GM23338 (cell line): ENCODE data around the gene XPO4. TPM values are rescaled to one million over a fixed set of nuclear protein-coding genes. Genes with fewer than 3 reads are reported as not detected.

ENCODE experiments used
- ATAC-seq: fragments of 200-7000 bp; cut with Tn5 transposase; 3 replicates; pipeline ENCODE4 v1.9.1; 2020
- DNase-seq: peaks from one replicate; pipeline ENCODE4 v3.0.0-alpha.2; 2015; ENCODE audit warnings: low spot score
- H2AFZ ChIP-seq: fragments of 200-600 bp; sonication (generic); 2 replicates; pipeline ENCODE4 v1.8.0; 2016; ENCODE audit warnings: antibody characterized with exemption, mild to moderate bottlenecking, moderate library complexity
- H3F3A ChIP-seq: fragments of 200-600 bp; sonication (generic); replicated peaks from 2 replicates; pipeline ENCODE4 v1.8.0; 2017; ENCODE audit warnings: antibody characterized with exemption, mixed run types, low read depth
- H3K27ac ChIP-seq: fragments of 200-600 bp; sonication (generic); 2 replicates; pipeline ENCODE4 v1.6.1; 2016; ENCODE audit warnings: low read depth
- H3K27me3 ChIP-seq: fragments of 200-600 bp; sonication (generic); 2 replicates; pipeline ENCODE4 v1.8.0; 2016; ENCODE audit warnings: mild to moderate bottlenecking, mixed run types, moderate library complexity; ENCODE audit not compliant: insufficient read depth
- H3K36me3 ChIP-seq: fragments of 200-600 bp; sonication (generic); 2 replicates; pipeline ENCODE4 v1.8.0; 2016; ENCODE audit warnings: mild to moderate bottlenecking; ENCODE audit not compliant: insufficient read depth
- H3K4me1 ChIP-seq: fragments of 200-600 bp; sonication (generic); 2 replicates; pipeline ENCODE4 v1.8.0; 2016; ENCODE audit warnings: mild to moderate bottlenecking, moderate library complexity; ENCODE audit not compliant: insufficient read depth
- H3K4me2 ChIP-seq: fragments of 200-600 bp; sonication (generic); 2 replicates; pipeline ENCODE4 v1.7.1; 2017; ENCODE audit warnings: mixed run types
- H3K4me3 ChIP-seq: fragments of 200-600 bp; sonication (generic); 2 replicates; pipeline ENCODE4 v1.6.1; 2016; ENCODE audit warnings: mixed run types
- H3K79me2 ChIP-seq: fragments of 200-600 bp; sonication (generic); replicated peaks from 2 replicates; pipeline ENCODE4 v1.8.0; 2017; ENCODE audit warnings: mild to moderate bottlenecking; ENCODE audit not compliant: insufficient read depth
- H3K9me2 ChIP-seq: fragments of 200-600 bp; sonication (generic); 2 replicates; pipeline ENCODE4 v1.8.0; 2017; ENCODE audit not compliant: insufficient read depth
- H4K20me1 ChIP-seq: fragments of 200-600 bp; sonication (generic); replicated peaks from 2 replicates; pipeline ENCODE4 v1.8.0; 2017; ENCODE audit warnings: mild to moderate bottlenecking; ENCODE audit not compliant: insufficient read depth
- H3K27ac Mint-ChIP-seq: 2 replicates; pipeline ENCODE4 v1.8.0; 2020; ENCODE audit warnings: inconsistent platforms, mild to moderate bottlenecking, moderate library complexity, mixed read lengths
- H3K27me3 Mint-ChIP-seq: 3 replicates; pipeline ENCODE4 v1.8.0; 2022; ENCODE audit warnings: low read depth, mild to moderate bottlenecking, moderate library complexity, mixed read lengths, inconsistent platforms; ENCODE audit not compliant: insufficient read depth, poor library complexity
- H3K36me3 Mint-ChIP-seq: 3 replicates; pipeline ENCODE4 v1.8.0; 2021; ENCODE audit warnings: low read depth, mild to moderate bottlenecking, inconsistent platforms, moderate library complexity, mixed read lengths
- H3K4me1 Mint-ChIP-seq: 3 replicates; pipeline ENCODE4 v1.8.0; 2020; ENCODE audit warnings: mild to moderate bottlenecking, inconsistent platforms, mixed read lengths
- H3K4me3 Mint-ChIP-seq: 3 replicates; pipeline ENCODE4 v1.8.0; 2021; ENCODE audit warnings: moderate library complexity, mild to moderate bottlenecking, inconsistent platforms, mixed read lengths
- H3K9me3 Mint-ChIP-seq: 3 replicates; pipeline ENCODE4 v1.8.0; 2020; ENCODE audit warnings: moderate library complexity, mild to moderate bottlenecking, inconsistent platforms, mixed read lengths
- STAT1 ChIP-seq: IDR thresholded peaks from one replicate; pipeline ENCODE4 v1.6.1; 2016; ENCODE audit warnings: antibody characterized with exemption; ENCODE audit not compliant: unreplicated experiment
- ZNF114 ChIP-seq: fragments of 250-450 bp; sonication (Bioruptor Pico); IDR thresholded peaks from 2 replicates; pipeline ENCODE4 v1.5.0; 2020; ENCODE audit warnings: mild to moderate bottlenecking, moderate library complexity
- polyA plus RNA-seq: library from polyadenylated mRNA; unstranded; fragments of >200 nt; fragmentation: Nextera tagmentation; extraction: Ambion mirVana; gene quantifications from 2 replicates; pipeline ENCODE4 v1.2.1, GENCODE V29; 2016
- total RNA-seq: library from RNA; depleted of rRNA; stranded (reverse); fragments of >200 nt; shearing (Covaris generic); gene quantifications from 2 replicates; pipeline ENCODE4 v1.2.3, GENCODE V29; 2014
- TF ChIP-seq, protein P1 (sequence below): IDR thresholded peaks from one replicate; pipeline ENCODE4 v1.6.1; 2018; ENCODE audit warnings: antibody characterized with exemption; ENCODE audit not compliant: unreplicated experiment
- TF ChIP-seq, protein P2 (sequence below), 2 experiments: fragments of 200-600 bp in 1 of 2; sonication (generic) in 1 of 2; conservative IDR thresholded peaks; 2 replicates each; pipeline versions ENCODE4 v1.5.1 to v1.6.1; 2016 to 2017; ENCODE audit warnings: antibody characterized with exemption in 2 of 2, low read depth in 2 of 2, mild to moderate bottlenecking in 2 of 2, moderate library complexity in 1 of 2

Gene XPO4
- total and polyA plus RNA-seq, 2 experiments from 2014 or later: 14.1 to 57.8 TPM

GRCh38 chr13:20740021-20740420, 162.5 kb downstream of the XPO4 start:
- no peaks in the 10 kb centered on the region for H3K4me1 Mint-ChIP-seq
- H2AFZ ChIP-seq: no peak overlapping the region
- peaks cover 7% of the 10 kb centered on the region; the same call in 2 of the 3 replicates for H3K36me3 Mint-ChIP-seq
- H3K27ac Mint-ChIP-seq: no peak overlapping the region
- no peaks in the 10 kb centered on the region for H3K4me1 ChIP-seq
- H3K79me2 ChIP-seq: no peaks in the 10 kb centered on the region
- no peak overlapping the region for H3K27ac ChIP-seq
- H3K27me3 Mint-ChIP-seq: peaks cover 7% of the 10 kb centered on the region
- H3K4me2 ChIP-seq: no peak overlapping the region
- no peak for ATAC-seq
- no peak for DNase-seq
- H3K9me2 ChIP-seq: no peaks in the 10 kb centered on the region
- no peak overlapping the region for H3K4me3 ChIP-seq
- H3F3A ChIP-seq: no peaks in the 10 kb centered on the region
- H3K27me3 ChIP-seq: no peaks in the 10 kb centered on the region
- no peak for TF ChIP-seq STAT1
- H3K36me3 ChIP-seq: no peaks in the 10 kb centered on the region
- H3K9me3 Mint-ChIP-seq: peaks cover 13% of the 10 kb centered on the region
- H4K20me1 ChIP-seq: 0 out of 2 replicates have a peak, but pooled peaks cover 4% of the 10 kb centered on the region
- H3K4me3 Mint-ChIP-seq: no peak overlapping the region

GRCh38 chr13:20738616-20739015, 163.9 kb downstream of the XPO4 start:
- no peak overlapping the region for H3K27ac ChIP-seq
- H3K4me1 ChIP-seq: no peaks in the 10 kb centered on the region
- no peak overlapping the region for H3K4me2 ChIP-seq
- peaks cover 7% of the 10 kb centered on the region; the same call in 2 of the 3 replicates for H3K36me3 Mint-ChIP-seq
- no peaks in the 10 kb centered on the region for H3K79me2 ChIP-seq
- H3K4me3 Mint-ChIP-seq: no peak overlapping the region
- H3K27me3 Mint-ChIP-seq: peaks cover 3% of the 10 kb centered on the region
- H2AFZ ChIP-seq: no peak overlapping the region
- H3K36me3 ChIP-seq: no peaks in the 10 kb centered on the region
- ATAC-seq (no peak), DNase-seq (no peak)
- no peaks in the 10 kb centered on the region for H3K27me3 ChIP-seq
- peaks cover 8% of the 10 kb centered on the region for H3K9me3 Mint-ChIP-seq
- TF ChIP-seq, protein P1, sequence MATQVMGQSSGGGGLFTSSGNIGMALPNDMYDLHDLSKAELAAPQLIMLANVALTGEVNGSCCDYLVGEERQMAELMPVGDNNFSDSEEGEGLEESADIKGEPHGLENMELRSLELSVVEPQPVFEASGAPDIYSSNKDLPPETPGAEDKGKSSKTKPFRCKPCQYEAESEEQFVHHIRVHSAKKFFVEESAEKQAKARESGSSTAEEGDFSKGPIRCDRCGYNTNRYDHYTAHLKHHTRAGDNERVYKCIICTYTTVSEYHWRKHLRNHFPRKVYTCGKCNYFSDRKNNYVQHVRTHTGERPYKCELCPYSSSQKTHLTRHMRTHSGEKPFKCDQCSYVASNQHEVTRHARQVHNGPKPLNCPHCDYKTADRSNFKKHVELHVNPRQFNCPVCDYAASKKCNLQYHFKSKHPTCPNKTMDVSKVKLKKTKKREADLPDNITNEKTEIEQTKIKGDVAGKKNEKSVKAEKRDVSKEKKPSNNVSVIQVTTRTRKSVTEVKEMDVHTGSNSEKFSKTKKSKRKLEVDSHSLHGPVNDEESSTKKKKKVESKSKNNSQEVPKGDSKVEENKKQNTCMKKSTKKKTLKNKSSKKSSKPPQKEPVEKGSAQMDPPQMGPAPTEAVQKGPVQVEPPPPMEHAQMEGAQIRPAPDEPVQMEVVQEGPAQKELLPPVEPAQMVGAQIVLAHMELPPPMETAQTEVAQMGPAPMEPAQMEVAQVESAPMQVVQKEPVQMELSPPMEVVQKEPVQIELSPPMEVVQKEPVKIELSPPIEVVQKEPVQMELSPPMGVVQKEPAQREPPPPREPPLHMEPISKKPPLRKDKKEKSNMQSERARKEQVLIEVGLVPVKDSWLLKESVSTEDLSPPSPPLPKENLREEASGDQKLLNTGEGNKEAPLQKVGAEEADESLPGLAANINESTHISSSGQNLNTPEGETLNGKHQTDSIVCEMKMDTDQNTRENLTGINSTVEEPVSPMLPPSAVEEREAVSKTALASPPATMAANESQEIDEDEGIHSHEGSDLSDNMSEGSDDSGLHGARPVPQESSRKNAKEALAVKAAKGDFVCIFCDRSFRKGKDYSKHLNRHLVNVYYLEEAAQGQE: no peak
- H3F3A ChIP-seq: no peaks in the 10 kb centered on the region
- no peaks in the 10 kb centered on the region for H3K9me2 ChIP-seq
- H3K4me1 Mint-ChIP-seq: no peaks in the 10 kb centered on the region
- 0 out of 2 replicates have a peak, but pooled peaks cover 4% of the 10 kb centered on the region for H4K20me1 ChIP-seq
- no peak overlapping the region for H3K4me3 ChIP-seq
- no peak overlapping the region for H3K27ac Mint-ChIP-seq

DNA sequence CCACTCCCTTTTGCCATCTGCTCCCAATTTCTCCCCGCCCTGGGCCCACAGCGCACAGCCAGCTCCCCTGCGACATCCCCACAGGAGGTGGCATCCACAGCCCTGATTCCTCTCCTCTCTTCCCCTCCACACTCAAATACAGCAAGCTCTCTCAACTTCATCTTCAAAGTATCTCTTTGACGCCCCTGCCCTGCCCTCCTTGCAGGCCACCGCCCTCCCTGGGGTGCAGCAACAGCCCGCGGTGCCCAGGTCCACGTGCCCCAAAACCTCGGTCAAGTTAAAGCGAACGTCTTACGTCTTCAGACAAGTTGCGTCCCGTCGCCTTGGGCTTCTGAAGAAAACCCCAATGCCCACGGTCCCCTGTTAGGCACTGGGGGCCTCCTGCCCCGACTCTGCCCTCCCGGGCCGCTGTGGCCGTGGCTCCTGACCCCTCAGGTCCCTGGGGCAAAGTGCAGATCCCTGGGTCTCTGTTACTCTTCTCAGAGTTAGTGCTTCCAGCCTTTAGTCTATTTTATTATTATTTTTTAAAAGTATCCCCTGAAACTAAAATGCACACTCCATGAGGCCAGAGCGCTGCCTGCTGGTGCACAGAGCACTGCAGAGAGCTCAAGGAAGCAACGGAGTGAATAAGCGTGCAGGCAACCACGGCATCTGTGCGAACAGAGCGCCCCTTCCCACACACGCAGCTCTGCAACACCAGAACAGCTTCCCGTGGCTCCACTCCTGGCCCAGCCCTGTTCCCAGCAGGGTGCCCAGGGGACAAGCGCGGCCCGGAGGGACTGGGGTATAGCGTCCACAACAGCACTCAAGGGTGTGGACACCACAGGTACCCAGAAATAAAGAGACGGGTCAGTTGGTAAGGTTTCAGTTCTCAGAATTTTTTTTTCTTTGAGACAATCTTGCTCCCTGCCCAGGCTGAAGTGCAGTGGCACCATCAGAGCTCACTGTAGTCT, 172.6 kb downstream of the XPO4 start:
- Histone ChIP-seq H3K9me2 (no peaks in the 10 kb centered on the region), H3K79me2 (no peaks in the 10 kb centered on the region), H2AFZ (no peak overlapping the region), H3K36me3 (no peaks in the 10 kb centered on the region), H3K27ac (no peak overlapping the region), H3F3A (no peaks in the 10 kb centered on the region), H4K20me1 (no peaks in the 10 kb centered on the region; the same call in 1 of the 2 replicates), H3K4me1 (no peaks in the 10 kb centered on the region), H3K4me3 (no peak overlapping the region), H3K27me3 (no peaks in the 10 kb centered on the region), H3K4me2 (no peak overlapping the region)
- H3K9me3 Mint-ChIP-seq: no peaks in the 10 kb centered on the region; the same call in 2 of the 3 replicates
- peaks cover 2% of the 10 kb centered on the region for H3K27me3 Mint-ChIP-seq
- H3K27ac Mint-ChIP-seq: no peak overlapping the region
- H3K36me3 Mint-ChIP-seq: no peaks in the 10 kb centered on the region
- no peak overlapping the region for H3K4me3 Mint-ChIP-seq
- DNase-seq: no peak
- no peak for ATAC-seq
- no peak for TF ChIP-seq STAT1
- TF ChIP-seq ZNF114 (CRISPR knock-in tag): no peak
- TF ChIP-seq, protein P2, sequence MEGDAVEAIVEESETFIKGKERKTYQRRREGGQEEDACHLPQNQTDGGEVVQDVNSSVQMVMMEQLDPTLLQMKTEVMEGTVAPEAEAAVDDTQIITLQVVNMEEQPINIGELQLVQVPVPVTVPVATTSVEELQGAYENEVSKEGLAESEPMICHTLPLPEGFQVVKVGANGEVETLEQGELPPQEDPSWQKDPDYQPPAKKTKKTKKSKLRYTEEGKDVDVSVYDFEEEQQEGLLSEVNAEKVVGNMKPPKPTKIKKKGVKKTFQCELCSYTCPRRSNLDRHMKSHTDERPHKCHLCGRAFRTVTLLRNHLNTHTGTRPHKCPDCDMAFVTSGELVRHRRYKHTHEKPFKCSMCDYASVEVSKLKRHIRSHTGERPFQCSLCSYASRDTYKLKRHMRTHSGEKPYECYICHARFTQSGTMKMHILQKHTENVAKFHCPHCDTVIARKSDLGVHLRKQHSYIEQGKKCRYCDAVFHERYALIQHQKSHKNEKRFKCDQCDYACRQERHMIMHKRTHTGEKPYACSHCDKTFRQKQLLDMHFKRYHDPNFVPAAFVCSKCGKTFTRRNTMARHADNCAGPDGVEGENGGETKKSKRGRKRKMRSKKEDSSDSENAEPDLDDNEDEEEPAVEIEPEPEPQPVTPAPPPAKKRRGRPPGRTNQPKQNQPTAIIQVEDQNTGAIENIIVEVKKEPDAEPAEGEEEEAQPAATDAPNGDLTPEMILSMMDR (conservative IDR thresholded peaks at IDR 0.05; ENCODE audit: low read depth in 2 of 2): peak in 1 of 2 experiments; percentile 31; a peak in 2 of 4 replicates
- H3K4me1 Mint-ChIP-seq: no peaks in the 10 kb centered on the region
